DND-41 (cell line): ENCODE data around the gene FTO.

Experiments used
- ATAC-seq: fragments of 200-7000 bp; cut with Tn5 transposase; 3 replicates; pipeline ENCODE4 v1.9.1; 2021; ENCODE audit warnings: low read depth; ENCODE audit not compliant: insufficient read depth
- DNase-seq: peaks from one replicate; pipeline ENCODE4 v3.0.0-alpha.2; 2020
- H2AFZ ChIP-seq: 2 replicates; pipeline ENCODE4 v1.6.0; 2012; ENCODE audit warnings: low read depth, low read length
- H3K27ac ChIP-seq: 2 replicates; pipeline ENCODE4 v1.5.1; 2012; ENCODE audit warnings: low read length, inconsistent platforms
- H3K27me3 ChIP-seq: fragments of 200-600 bp; sonication (generic); 2 replicates; pipeline ENCODE4 v1.6.0; 2012; ENCODE audit warnings: low read length, mild to moderate bottlenecking, inconsistent platforms; ENCODE audit not compliant: insufficient read depth, poor library complexity
- H3K36me3 ChIP-seq: 2 replicates; pipeline ENCODE4 v1.5.1; 2012; ENCODE audit warnings: low read length, inconsistent platforms; ENCODE audit not compliant: insufficient read depth
- H3K4me1 ChIP-seq: 2 replicates; pipeline ENCODE4 v1.5.1; 2012; ENCODE audit warnings: mild to moderate bottlenecking, low read length; ENCODE audit not compliant: insufficient read depth
- H3K4me2 ChIP-seq: 2 replicates; pipeline ENCODE4 v1.6.0; 2012; ENCODE audit warnings: mild to moderate bottlenecking, moderate library complexity, low read length, inconsistent platforms; ENCODE audit not compliant: insufficient read depth
- H3K4me3 ChIP-seq, 2 experiments: fragments of 200-600 bp in 1 of 2; shearing (Covaris generic) in 1 of 2; 2 replicates each; pipeline ENCODE4 v1.5.1; 2012 to 2016; ENCODE audit warnings: inconsistent platforms in 2 of 2, low read length in 2 of 2, mild to moderate bottlenecking in 2 of 2, low read depth in 1 of 2, moderate library complexity in 1 of 2
- H3K79me2 ChIP-seq: 2 replicates; pipeline ENCODE4 v1.6.0; 2012; ENCODE audit warnings: low read length, inconsistent platforms; ENCODE audit not compliant: insufficient read depth
- H3K9ac ChIP-seq: 2 replicates; pipeline ENCODE4 v1.6.0; 2012; ENCODE audit warnings: low read depth, mild to moderate bottlenecking, inconsistent platforms, low read length, moderate library complexity
- H3K9me3 ChIP-seq: 2 replicates; pipeline ENCODE4 v1.5.1; 2012; ENCODE audit warnings: low read length, moderate library complexity, mild to moderate bottlenecking, inconsistent platforms; ENCODE audit not compliant: insufficient read depth, severe bottlenecking
- H4K20me1 ChIP-seq: 2 replicates; pipeline ENCODE4 v1.6.0; 2012; ENCODE audit warnings: low read length; ENCODE audit not compliant: insufficient read depth
- CTCF ChIP-seq: IDR thresholded peaks from 2 replicates; pipeline ENCODE4 v1.5.1; 2012; ENCODE audit warnings: borderline replicate concordance, low read length, moderate library complexity, mild to moderate bottlenecking; ENCODE audit not compliant: poor library complexity, severe bottlenecking; ENCODE audit errors: extremely low read depth
- EZH2 ChIP-seq: IDR thresholded peaks from 3 replicates; pipeline ENCODE4 v1.6.1; 2012; ENCODE audit warnings: borderline replicate concordance, low read depth, mild to moderate bottlenecking, moderate library complexity, low read length, inconsistent platforms; ENCODE audit not compliant: severe bottlenecking

The FTO gene

GRCh38 chr16:53948734-53949430, 244.9 kb downstream of the FTO start:
- Histone ChIP-seq H3K4me2 (no peak overlapping the region), H3K4me3 (no peak overlapping the region), H3K4me1 (peaks cover 90% of the 10 kb centered on the region), H3K27me3 (no peaks in the 10 kb centered on the region), H3K36me3 (no peaks in the 10 kb centered on the region), H3K9me3 (no peaks in the 10 kb centered on the region), H3K27ac (peak overlapping the region; percentile 92), H4K20me1 (no peaks in the 10 kb centered on the region), H3K9ac (peak overlapping the region; percentile 41), H3K79me2 (peaks cover 32% of the 10 kb centered on the region), H2AFZ (no peak overlapping the region)
- DNase-seq = no peak
- TF ChIP-seq EZH2 (no peak), CTCF (no peak)
- ATAC-seq = no peak

DNA sequence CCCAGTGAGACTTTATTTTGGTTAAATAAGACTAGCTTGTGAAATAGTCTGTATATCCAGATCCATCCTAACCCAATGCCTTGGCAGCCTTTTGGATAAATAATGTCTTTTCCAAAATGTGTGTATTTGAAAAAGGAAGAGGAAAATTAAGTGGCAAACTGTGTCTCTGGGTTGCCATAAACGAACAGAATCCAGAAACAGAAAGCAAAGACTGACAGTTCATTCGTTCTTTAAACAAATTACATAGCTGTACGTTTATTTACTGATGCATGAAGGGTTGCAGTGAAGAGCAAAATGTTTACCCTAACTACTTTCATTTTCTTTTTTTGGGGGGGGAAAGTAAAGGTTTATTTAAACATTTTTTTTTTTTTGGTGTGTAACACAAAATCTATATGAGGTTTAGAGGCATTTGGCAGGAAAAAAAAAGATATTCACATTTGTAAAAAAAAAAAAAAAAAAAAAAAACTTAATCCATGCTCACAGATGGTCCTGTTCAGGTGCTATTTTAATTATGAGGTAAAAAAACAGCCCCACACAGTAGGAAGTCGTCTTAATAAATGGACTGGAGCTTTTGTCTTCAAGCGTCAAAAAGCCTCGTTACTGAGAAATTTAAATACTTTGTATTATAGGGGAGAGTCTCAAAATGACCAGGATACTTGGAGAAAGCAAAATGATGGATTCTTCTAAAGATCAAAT, 245.9 kb downstream of the FTO start:
- no peaks in the 10 kb centered on the region for H4K20me1 ChIP-seq
- H3K36me3 ChIP-seq = no peaks in the 10 kb centered on the region
- peaks cover 99% of the 10 kb centered on the region for H3K4me1 ChIP-seq
- H3K4me2 ChIP-seq = peak overlapping the region; percentile 50
- peak overlapping the region; percentile 41 for H3K9ac ChIP-seq
- ATAC-seq (no peak), DNase-seq (no peak)
- peaks cover 32% of the 10 kb centered on the region for H3K79me2 ChIP-seq
- peak overlapping the region; percentile 22; the same call in 1 of the 2 replicates for H2AFZ ChIP-seq
- no peaks in the 10 kb centered on the region for H3K27me3 ChIP-seq
- peak overlapping the region; percentile 92 for H3K27ac ChIP-seq
- TF ChIP-seq EZH2 (no peak), CTCF (no peak)
- H3K4me3 ChIP-seq = peak overlapping the region in 1 of 2 experiments; percentile 10; a peak in 1 of 4 replicates
- H3K9me3 ChIP-seq = no peaks in the 10 kb centered on the region

- ATAC-seq (no peak), DNase-seq (no peak)
- no peak overlapping the region for H3K4me2 ChIP-seq
- H3K27ac ChIP-seq = peak overlapping the region; percentile 92
- no peaks in the 10 kb centered on the region for H3K27me3 ChIP-seq
- H3K4me1 ChIP-seq = peaks cover 100% of the 10 kb centered on the region
- no peaks in the 10 kb centered on the region for H3K36me3 ChIP-seq
- H3K4me3 ChIP-seq = no peak overlapping the region
- no peaks in the 10 kb centered on the region for H3K9me3 ChIP-seq
- H2AFZ ChIP-seq = no peak overlapping the region
- no peak for TF ChIP-seq EZH2
- TF ChIP-seq CTCF = no peak
- H4K20me1 ChIP-seq = no peaks in the 10 kb centered on the region
- no peak overlapping the region for H3K9ac ChIP-seq
- H3K79me2 ChIP-seq = peaks cover 32% of the 10 kb centered on the region
Measured at GRCh38 chr16:53950677-53951076, 246.7 kb downstream of the FTO start.
